CD4-positive, alpha-beta T cell (primary cell): ENCODE measurements around the gene CMSS1. TPM values are rescaled to one million over a fixed set of nuclear protein-coding genes. Genes with fewer than 3 reads are reported as not detected.

Experiments
- ATAC-seq: fragments of 200-7000 bp; cut with Tn5 transposase; one replicate; pipeline ENCODE4 v1.10.0; 2022; ENCODE audit warnings: mild to moderate bottlenecking; ENCODE audit not compliant: poor library complexity
- CTCF ChIA-PET: fragments of 350-600 bp; sonication (Branson Sonifier 250); formaldehyde crosslinking; loops from one replicate; lab custom pipeline; 2021; ENCODE audit warnings: antibody characterized with exemption, inconsistent platforms; lab: Charles Lee
- POLR2A ChIA-PET: fragments of 350-600 bp; sonication (Branson Sonifier 250); formaldehyde crosslinking; loops from one replicate; lab custom pipeline; 2021; ENCODE audit warnings: antibody characterized with exemption, inconsistent platforms; lab: Charles Lee
- DNase-seq, 14 experiments: peaks; one replicate each; pipeline ENCODE4 v3.0.0-alpha.2; 2013 to 2020; ENCODE audit warnings: mixed read lengths in 2 of 14
- H3K27ac ChIP-seq, 2 donors: one replicate each; pipeline versions ENCODE4 v1.5.1 to v1.7.0; 2013; ENCODE audit warnings: low read length in 2 of 2, low read depth in 1 of 2, mild to moderate bottlenecking in 1 of 2
- H3K27me3 ChIP-seq, 2 experiments: 1 replicate in 1 of 2; 2 replicates in 1 of 2; pipeline versions ENCODE4 v1.6.1 to v1.7.0; 2013; ENCODE audit warnings: low read length in 2 of 2, control low read depth in 1 of 2, mild to moderate bottlenecking in 1 of 2, moderate library complexity in 1 of 2; ENCODE audit not compliant: insufficient read depth in 2 of 2, control insufficient read depth in 1 of 2
- H3K36me3 ChIP-seq: one replicate; pipeline ENCODE4 v1.6.1; 2013; ENCODE audit warnings: low read length, control low read depth; ENCODE audit not compliant: insufficient read depth
- H3K4me1 ChIP-seq: one replicate; pipeline ENCODE4 v1.6.1; 2013; ENCODE audit warnings: low read length, control low read depth; ENCODE audit not compliant: insufficient read depth
- H3K4me3 ChIP-seq: one replicate; pipeline ENCODE4 v1.5.1; 2013; ENCODE audit warnings: mild to moderate bottlenecking, low read length, moderate library complexity
- H3K9me3 ChIP-seq, 2 experiments: 1 replicate in 1 of 2; 2 replicates in 1 of 2; pipeline versions ENCODE4 v1.6.1 to v1.7.0; 2013; ENCODE audit warnings: low read length in 2 of 2, mild to moderate bottlenecking in 2 of 2, control low read depth in 1 of 2, moderate library complexity in 1 of 2; ENCODE audit not compliant: control insufficient read depth in 1 of 2, insufficient read depth in 1 of 2
- H3K27ac Mint-ChIP-seq: one replicate; pipeline ENCODE4 v1.8.0; 2020; ENCODE audit warnings: mixed read lengths
- H3K27me3 Mint-ChIP-seq: one replicate; pipeline ENCODE4 v1.8.0; 2021; ENCODE audit warnings: mixed read lengths
- H3K36me3 Mint-ChIP-seq: one replicate; pipeline ENCODE4 v1.8.0; 2021; ENCODE audit warnings: low read depth, mixed read lengths
- H3K4me1 Mint-ChIP-seq: one replicate; pipeline ENCODE4 v1.8.0; 2021; ENCODE audit warnings: low read depth, mixed read lengths
- H3K4me3 Mint-ChIP-seq: one replicate; pipeline ENCODE4 v1.8.0; 2020; ENCODE audit warnings: mild to moderate bottlenecking, mixed read lengths
- H3K9me3 Mint-ChIP-seq: one replicate; pipeline ENCODE4 v1.8.0; 2020; ENCODE audit warnings: mixed read lengths
- CTCF ChIP-seq: fragments of 200-600 bp; IDR thresholded peaks from one replicate; pipeline ENCODE4 v1.8.0; 2022; ENCODE audit warnings: antibody characterized with exemption, mild to moderate bottlenecking
- intact Hi-C, 2 experiments: fragments of 100-400 bp; cut with DNase I in 1 of 2; cut with micrococcal nuclease in 1 of 2; formaldehyde crosslinking; loops; one replicate each; pipeline versions ENCODE4 v1.15.1 to v1.9.0; 2023 to 2025; cut with DNase I, micrococcal nuclease
- total RNA-seq, 174 experiments: library from RNA in 2 of 174; stranded (reverse) in 2 of 174; gene quantifications; one replicate each; pipeline ENCODE4 v1.2.3 and lab custom pipeline; 2021 to 2026

CMSS1 gene
- total RNA-seq, 2 experiments from 2014 or later, result 12.2 TPM

GRCh38 chr3:100088735-100089368 lies 271.2 kb downstream of the CMSS1 start:
- Histone ChIP-seq H3K27me3 (no peaks in the 10 kb centered on the region), H3K36me3 (no peaks in the 10 kb centered on the region), H3K4me1 (no peaks in the 10 kb centered on the region), H3K27ac (no peak overlapping the region), H3K9me3 (no peaks in the 10 kb centered on the region), H3K4me3 (no peak overlapping the region)
- no peak overlapping the region for H3K27ac Mint-ChIP-seq
- DNase-seq (no peak), ATAC-seq (no peak)
- no peak overlapping the region for H3K4me3 Mint-ChIP-seq
- no peaks in the 10 kb centered on the region for H3K36me3 Mint-ChIP-seq
- H3K9me3 Mint-ChIP-seq, result no peaks in the 10 kb centered on the region
- intact Hi-C loops, result no loop called here
- ChIA-PET CTCF (interaction anchor here (1.0 kb wide), 1 partner anchor 9 kb away, joined by 5 read pairs; no protein-coding TSS in a partner anchor), POLR2A (interaction anchor here (1.7 kb wide), 1 partner anchor 9 kb away, joined by 4 read pairs; no protein-coding TSS in a partner anchor)
- TF ChIP-seq CTCF, result no peak
- H3K27me3 Mint-ChIP-seq, result no peaks in the 10 kb centered on the region
- H3K4me1 Mint-ChIP-seq, result no peaks in the 10 kb centered on the region

- ChIA-PET POLR2A (interaction anchor here (0.8 to 1.7 kb wide), 2 partner anchors 10 to 139 kb away, joined by 3 to 4 read pairs; no protein-coding TSS in a partner anchor), CTCF (interaction anchor here (1.2 kb wide), 1 partner anchor 21 kb away, joined by 4 read pairs; no protein-coding TSS in a partner anchor)
- H3K27ac ChIP-seq, result no peak overlapping the region
- ATAC-seq (no peak), DNase-seq (peak in 2 of 14 experiments; percentile 21 to 24)
- H3K27me3 ChIP-seq, result no peaks in the 10 kb centered on the region
- Mint-ChIP-seq H3K36me3 (no peaks in the 10 kb centered on the region), H3K27ac (no peak overlapping the region), H3K27me3 (no peaks in the 10 kb centered on the region), H3K9me3 (no peaks in the 10 kb centered on the region), H3K4me1 (no peaks in the 10 kb centered on the region), H3K4me3 (no peak overlapping the region)
- no peaks in the 10 kb centered on the region for H3K9me3 ChIP-seq
- no peak for TF ChIP-seq CTCF
- intact Hi-C loops, result no loop called here
- no peaks in the 10 kb centered on the region for H3K4me1 ChIP-seq
- H3K4me3 ChIP-seq, result no peak overlapping the region
- no peaks in the 10 kb centered on the region for H3K36me3 ChIP-seq
These were observed 272.4 kb downstream of the CMSS1 start for GRCh38 chr3:100089812-100090668.

- TF ChIP-seq CTCF, result no peak
- Histone ChIP-seq H3K36me3 (no peaks in the 10 kb centered on the region), H3K4me1 (no peaks in the 10 kb centered on the region), H3K27me3 (no peaks in the 10 kb centered on the region), H3K27ac (no peak overlapping the region), H3K9me3 (no peaks in the 10 kb centered on the region), H3K4me3 (no peak overlapping the region)
- POLR2A ChIA-PET, result no interaction called here
- Mint-ChIP-seq H3K36me3 (no peaks in the 10 kb centered on the region), H3K4me1 (no peaks in the 10 kb centered on the region), H3K9me3 (no peaks in the 10 kb centered on the region), H3K27ac (no peak overlapping the region), H3K27me3 (no peaks in the 10 kb centered on the region), H3K4me3 (no peak overlapping the region)
- DNase-seq (no peak), ATAC-seq (no peak)
- intact Hi-C loops, result no loop called here
- CTCF ChIA-PET, result interaction anchor here (1.2 kb wide), 1 partner anchor 22 kb away, joined by 4 read pairs; no protein-coding TSS in a partner anchor
These were observed 273.0 kb downstream of the CMSS1 start for GRCh38 chr3:100090669-100091005.
